ENCODE data around the gene IER2. TPM values are rescaled to one million over a fixed set of nuclear protein-coding genes. Genes with fewer than 3 reads are reported as not detected.

IER2 gene
- total and polyA plus RNA-seq, 9 of the 15 experiments (the other 6 are each of a cell fraction or from before 2014, with no cell fraction given), result 4.5 to 205 (median 23.7) TPM

DNA sequence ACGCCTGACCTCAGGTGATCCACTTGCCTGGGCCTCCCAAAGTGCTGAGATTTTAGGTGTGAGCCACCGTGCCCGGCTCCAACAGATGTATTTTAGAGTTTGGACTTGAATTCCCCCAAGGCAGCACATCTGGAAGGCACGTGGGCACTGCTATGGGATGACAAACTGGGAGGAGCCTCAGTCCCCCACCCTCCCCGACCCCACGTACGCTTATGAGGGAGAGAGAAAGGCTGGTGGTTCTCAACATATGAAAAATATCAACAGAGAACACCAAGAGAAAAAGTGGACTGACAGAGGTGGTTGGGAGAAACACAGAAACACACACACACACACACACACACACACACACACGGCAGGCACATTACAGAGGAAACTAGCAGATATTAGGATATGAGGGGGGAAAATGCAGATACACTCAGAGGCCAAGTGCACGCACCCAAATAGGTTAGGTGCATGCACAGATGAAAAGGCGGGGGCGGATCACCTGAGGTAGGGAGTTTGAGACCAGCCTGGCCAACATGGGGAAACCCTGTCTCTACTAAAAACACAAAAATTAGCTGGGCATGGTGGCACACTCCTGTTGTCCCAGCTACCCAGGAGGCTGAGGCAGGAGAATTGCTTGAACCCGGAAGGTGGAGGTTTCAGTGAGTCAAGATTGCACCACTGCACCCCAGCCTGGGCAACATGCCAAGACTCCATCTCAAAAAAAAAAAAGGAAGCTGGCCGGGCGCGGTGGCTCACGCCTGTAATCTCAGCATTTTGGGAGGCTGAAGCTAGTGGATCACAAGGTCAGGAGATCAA is 3.2 kb upstream of the IER2 start (continued):
- TF ChIP-seq, protein P1, sequence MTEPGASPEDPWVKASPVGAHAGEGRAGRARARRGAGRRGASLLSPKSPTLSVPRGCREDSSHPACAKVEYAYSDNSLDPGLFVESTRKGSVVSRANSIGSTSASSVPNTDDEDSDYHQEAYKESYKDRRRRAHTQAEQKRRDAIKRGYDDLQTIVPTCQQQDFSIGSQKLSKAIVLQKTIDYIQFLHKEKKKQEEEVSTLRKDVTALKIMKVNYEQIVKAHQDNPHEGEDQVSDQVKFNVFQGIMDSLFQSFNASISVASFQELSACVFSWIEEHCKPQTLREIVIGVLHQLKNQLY (CRISPR knock-in tag; conservative IDR thresholded peaks at IDR 0.05), result no peak
- TF ChIP-seq NFIX (CRISPR knock-in tag; IDR thresholded peaks at IDR 0.05; ENCODE audit: low read depth) (0 out of 2 replicates have a peak, but pooled peaks have one; percentile 26), MAFK (IDR thresholded peaks at IDR 0.05; ENCODE audit: low read length) (no peak), RNF219 (CRISPR knock-in tag; IDR thresholded peaks at IDR 0.05) (no peak), MCM2 (IDR thresholded peaks at IDR 0.05; ENCODE audit: low read depth) (no peak), POU5F1 (IDR thresholded peaks at IDR 0.05; ENCODE audit: borderline replicate concordance, low read depth, low read length, partially characterized antibody) (no peak), THRA (IDR thresholded peaks at IDR 0.05) (no peak), MEIS2 (IDR thresholded peaks at IDR 0.05; ENCODE audit: partially characterized antibody) (no peak), NCOA6 (IDR thresholded peaks at IDR 0.05) (no peak), NFATC3 (IDR thresholded peaks at IDR 0.05) (no peak), KHSRP (IDR thresholded peaks at IDR 0.05) (no peak), HDGF (IDR thresholded peaks at IDR 0.05) (peak; percentile 59; the same call in 1 of the 2 replicates), PATZ1 (CRISPR knock-in tag; IDR thresholded peaks at IDR 0.05; ENCODE audit: borderline replicate concordance) (no peak), GTF2B (IDR thresholded peaks at IDR 0.05; ENCODE audit: extremely low read depth, insufficient read length) (no peak), POLR3G (IDR thresholded peaks at IDR 0.05; ENCODE audit: extremely low read depth, insufficient read length, insufficient replicate concordance) (no peak), TARDBP (IDR thresholded peaks at IDR 0.05) (no peak), SLC30A9 (CRISPR knock-in tag; IDR thresholded peaks at IDR 0.05) (no peak), MYC (IDR thresholded peaks at IDR 0.05; ENCODE audit: low read depth, low read length) (no peak), MYC (CRISPR knock-in tag; IDR thresholded peaks at IDR 0.05; ENCODE audit: borderline replicate concordance, low read depth) (no peak), CBX2 (IDR thresholded peaks at IDR 0.05; ENCODE audit: insufficient read depth, low read length, poor library complexity, severe bottlenecking) (no peak)
- TF ChIP-seq, protein P2, sequence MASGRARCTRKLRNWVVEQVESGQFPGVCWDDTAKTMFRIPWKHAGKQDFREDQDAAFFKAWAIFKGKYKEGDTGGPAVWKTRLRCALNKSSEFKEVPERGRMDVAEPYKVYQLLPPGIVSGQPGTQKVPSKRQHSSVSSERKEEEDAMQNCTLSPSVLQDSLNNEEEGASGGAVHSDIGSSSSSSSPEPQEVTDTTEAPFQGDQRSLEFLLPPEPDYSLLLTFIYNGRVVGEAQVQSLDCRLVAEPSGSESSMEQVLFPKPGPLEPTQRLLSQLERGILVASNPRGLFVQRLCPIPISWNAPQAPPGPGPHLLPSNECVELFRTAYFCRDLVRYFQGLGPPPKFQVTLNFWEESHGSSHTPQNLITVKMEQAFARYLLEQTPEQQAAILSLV (tag; IDR thresholded peaks at IDR 0.05), result peak; percentile 55; the same call in 1 of the 2 replicates
